H1 (cell line): Measurements from ENCODE around the gene PTN. TPM values are rescaled to one million over a fixed set of nuclear protein-coding genes. Genes with fewer than 3 reads are reported as not detected.

Source experiments
- CTCF ChIA-PET: fragments of 300-600 bp; sonication (Branson Sonifier 250); formaldehyde crosslinking; loops from one replicate; lab custom pipeline; 2021; ENCODE audit not compliant: partially characterized antibody; lab: Charles Lee
- POLR2A ChIA-PET: fragments of 300-600 bp; sonication (Branson Sonifier 250); formaldehyde crosslinking; loops from one replicate; lab custom pipeline; 2021; ENCODE audit warnings: inconsistent platforms; ENCODE audit not compliant: partially characterized antibody; lab: Charles Lee
- DNase-seq, 2 experiments: peaks; one replicate each; pipeline versions ENCODE4 v3.0.0 to v3.0.0-alpha.2; 2010 to 2022; ENCODE audit warnings: low spot score in 2 of 2, low read depth in 1 of 2, mixed read lengths in 1 of 2
- FAIRE-seq: peaks from 2 replicates; lab custom pipeline; 2011; peaks lifted over from hg19 to GRCh38; lab: Jason Lieb, UNC
- H2AFZ ChIP-seq: 2 replicates; pipeline ENCODE4 v1.8.1; 2012; ENCODE audit warnings: low read length, inconsistent platforms
- H2AK5ac ChIP-seq: 2 replicates; pipeline ENCODE4 v1.6.1; 2013; ENCODE audit warnings: low read depth, low read length
- H2BK120ac ChIP-seq: replicated peaks from 2 replicates; pipeline ENCODE3; 2013; ENCODE audit warnings: low read depth, low read length, inconsistent platforms
- H2BK12ac ChIP-seq: 2 replicates; pipeline ENCODE4 v1.6.1; 2013; ENCODE audit warnings: low read depth, low read length
- H2BK15ac ChIP-seq: 2 replicates; pipeline ENCODE4 v1.6.1; 2013; ENCODE audit warnings: low read length
- H2BK20ac ChIP-seq: 2 replicates; pipeline ENCODE4 v1.6.1; 2013; ENCODE audit warnings: low read length
- H2BK5ac ChIP-seq: 2 replicates; pipeline ENCODE4 v1.6.1; 2013; ENCODE audit warnings: low read depth, low read length
- H3K14ac ChIP-seq: 2 replicates; pipeline ENCODE4 v1.6.1; 2013; ENCODE audit warnings: inconsistent platforms; ENCODE audit not compliant: insufficient read length
- H3K18ac ChIP-seq: 2 replicates; pipeline ENCODE4 v1.6.1; 2013; ENCODE audit warnings: low read length; ENCODE audit errors: extremely low read depth
- H3K23ac ChIP-seq: 2 replicates; pipeline ENCODE4 v1.6.1; 2013; ENCODE audit warnings: inconsistent platforms; ENCODE audit not compliant: insufficient read length
- H3K23me2 ChIP-seq: 2 replicates; pipeline ENCODE4 v1.6.1; 2013; ENCODE audit warnings: low read depth, low read length
- H3K27ac ChIP-seq: 2 replicates; pipeline ENCODE4 v1.6.1; 2011; ENCODE audit warnings: low read depth, low read length, inconsistent platforms
- H3K27me3 ChIP-seq, 4 experiments: replicated peaks in 1 of 4; 1 replicate in 1 of 4; 2 replicates in 3 of 4; pipeline versions ENCODE4 v1.6.1 to v1.8.1; 2011 to 2013; ENCODE audit warnings: low read length in 3 of 4, mild to moderate bottlenecking in 3 of 4, inconsistent platforms in 2 of 4, mixed read lengths in 2 of 4, moderate library complexity in 1 of 4; ENCODE audit not compliant: control insufficient read depth in 3 of 4, insufficient read depth in 3 of 4; ENCODE audit errors: extremely low read depth in 1 of 4
- H3K36me3 ChIP-seq, 4 experiments: 2 replicates each; pipeline versions ENCODE4 v1.6.1 to v1.8.1; 2011 to 2013; ENCODE audit warnings: mild to moderate bottlenecking in 4 of 4, low read length in 3 of 4, moderate library complexity in 2 of 4, control low read depth in 1 of 4, inconsistent platforms in 1 of 4; ENCODE audit not compliant: insufficient read depth in 4 of 4, control insufficient read depth in 2 of 4
- H3K4ac ChIP-seq: replicated peaks from 2 replicates; pipeline ENCODE3; 2013; ENCODE audit warnings: low read length, low read depth, mixed read lengths, inconsistent platforms; ENCODE audit not compliant: insufficient read length
- H3K4me1 ChIP-seq, 4 experiments: replicated peaks in 1 of 4; 1 replicate in 1 of 4; 2 replicates in 3 of 4; pipeline versions ENCODE4 v1.6.1 to v1.8.1; 2011 to 2013; ENCODE audit warnings: low read length in 3 of 4, inconsistent platforms in 2 of 4, mixed read lengths in 1 of 4; ENCODE audit not compliant: insufficient read depth in 4 of 4, control insufficient read depth in 3 of 4
- H3K4me2 ChIP-seq, 2 experiments: 2 replicates each; pipeline versions ENCODE4 v1.6.1 to v1.8.1; 2011 to 2013; ENCODE audit warnings: low read depth in 2 of 2, low read length in 2 of 2, control low read depth in 1 of 2, inconsistent platforms in 1 of 2, mild to moderate bottlenecking in 1 of 2; ENCODE audit not compliant: insufficient read depth in 1 of 2
- H3K4me3 ChIP-seq, 4 experiments: fragments of 200-600, 300-600 bp in 1 of 4; sonication (generic), shearing (Covaris generic), sonication (Bioruptor Twin) in 1 of 4; 2 replicates each; pipeline versions ENCODE4 v1.5.1 to v1.8.1; 2011 to 2016; ENCODE audit warnings: low read length in 4 of 4, low read depth in 3 of 4, control low read depth in 2 of 4, inconsistent platforms in 2 of 4, mild to moderate bottlenecking in 2 of 4, mixed read lengths in 1 of 4, moderate library complexity in 1 of 4; ENCODE audit not compliant: insufficient read depth in 2 of 4; ENCODE audit errors: extremely low read depth in 1 of 4
- H3K56ac ChIP-seq: replicated peaks from 2 replicates; pipeline ENCODE3; 2013; ENCODE audit warnings: low read depth, mild to moderate bottlenecking, mixed read lengths, low read length, inconsistent platforms; ENCODE audit not compliant: insufficient read length
- H3K79me1 ChIP-seq: 2 replicates; pipeline ENCODE4 v1.6.1; 2013; ENCODE audit warnings: low read depth, low read length, control low read depth
- H3K79me2 ChIP-seq, 2 experiments: 2 replicates each; pipeline versions ENCODE4 v1.6.1 to v1.8.1; 2012 to 2013; ENCODE audit warnings: low read length in 2 of 2, mild to moderate bottlenecking in 2 of 2, inconsistent platforms in 1 of 2; ENCODE audit not compliant: insufficient read depth in 2 of 2, control insufficient read depth in 1 of 2
- H3K9ac ChIP-seq, 4 experiments: replicated peaks in 1 of 4; 1 replicate in 1 of 4; 2 replicates in 3 of 4; pipeline versions ENCODE4 v1.6.1 to v1.8.1; 2011 to 2013; ENCODE audit warnings: low read depth in 3 of 4, low read length in 3 of 4, control low read depth in 2 of 4, mild to moderate bottlenecking in 2 of 4, moderate library complexity in 2 of 4, inconsistent platforms in 1 of 4; ENCODE audit errors: extremely low read depth in 1 of 4
- H3K9me3 ChIP-seq, 2 experiments: 2 replicates each; pipeline versions ENCODE4 v1.6.1 to v1.8.1; 2012 to 2013; ENCODE audit warnings: mild to moderate bottlenecking in 2 of 2, moderate library complexity in 2 of 2, control low read depth in 1 of 2, inconsistent platforms in 1 of 2, low read depth in 1 of 2, low read length in 1 of 2, mixed read lengths in 1 of 2; ENCODE audit not compliant: insufficient read depth in 2 of 2
- H4K20me1 ChIP-seq, 2 experiments: replicated peaks in 1 of 2; 2 replicates each; pipeline versions ENCODE3 to v1.8.1; 2011 to 2013; ENCODE audit warnings: inconsistent platforms in 2 of 2, low read length in 2 of 2, mild to moderate bottlenecking in 1 of 2; ENCODE audit not compliant: insufficient read depth in 2 of 2, control insufficient read depth in 1 of 2
- H4K5ac ChIP-seq: 2 replicates; pipeline ENCODE4 v1.6.1; 2013; ENCODE audit warnings: low read length, low read depth, mixed read lengths, inconsistent platforms; ENCODE audit not compliant: insufficient read length
- H4K8ac ChIP-seq: 2 replicates; pipeline ENCODE4 v1.8.0; 2013; ENCODE audit warnings: mild to moderate bottlenecking, moderate library complexity, low read length, inconsistent platforms; ENCODE audit not compliant: insufficient read depth; ENCODE audit errors: extremely low read depth
- H4K91ac ChIP-seq: replicated peaks from 2 replicates; pipeline ENCODE3; 2013; ENCODE audit warnings: low read length, mixed read lengths, inconsistent platforms; ENCODE audit not compliant: insufficient read length
- CTCF ChIP-seq, 3 experiments: IDR thresholded peaks; 1 replicate in 2 of 3; 2 replicates in 1 of 3; pipeline versions ENCODE4 v1.5.1 to v1.6.1; 2011; ENCODE audit warnings: low read length in 3 of 3, mild to moderate bottlenecking in 3 of 3, inconsistent platforms in 2 of 3, low read depth in 1 of 3, moderate library complexity in 1 of 3; ENCODE audit not compliant: insufficient read depth in 1 of 3; ENCODE audit errors: control extremely low read depth in 1 of 3
- EP300 ChIP-seq, 2 experiments: IDR thresholded peaks; 1 replicate in 1 of 2; 2 replicates in 1 of 2; pipeline ENCODE4 v1.6.1; 2011 to 2012; ENCODE audit warnings: low read depth in 2 of 2, low read length in 2 of 2, mild to moderate bottlenecking in 2 of 2, borderline replicate concordance in 1 of 2, inconsistent platforms in 1 of 2, moderate library complexity in 1 of 2
- GABPA ChIP-seq: IDR thresholded peaks from 2 replicates; pipeline ENCODE4 v1.6.1; 2011; ENCODE audit warnings: mild to moderate bottlenecking, low read length, moderate library complexity, borderline replicate concordance; ENCODE audit not compliant: insufficient read depth
- HDAC6 ChIP-seq: IDR thresholded peaks from one replicate; pipeline ENCODE4 v1.7.1; 2012; ENCODE audit warnings: low read depth, mild to moderate bottlenecking, inconsistent platforms, low read length, moderate library complexity
- NRF1 ChIP-seq: IDR thresholded peaks from 2 replicates; pipeline ENCODE4 v1.6.1; 2011; ENCODE audit warnings: mild to moderate bottlenecking, low read depth, low read length, improper control_type of control experiment
- RAD21 ChIP-seq, 2 experiments: IDR thresholded peaks in 1 of 2; conservative IDR thresholded peaks in 1 of 2; 2 replicates each; pipeline ENCODE4 v1.6.1; 2011; ENCODE audit warnings: low read depth in 2 of 2, low read length in 2 of 2, improper control_type of control experiment in 1 of 2, inconsistent platforms in 1 of 2, mild to moderate bottlenecking in 1 of 2, moderate library complexity in 1 of 2
- SP4 ChIP-seq: IDR thresholded peaks from 2 replicates; pipeline ENCODE4 v1.6.1; 2012; ENCODE audit warnings: low read length, inconsistent platforms
- TAF7 ChIP-seq: optimal IDR thresholded peaks from 2 replicates; pipeline ENCODE3; 2011; ENCODE audit warnings: low read depth, mild to moderate bottlenecking, inconsistent platforms, low read length, moderate library complexity, borderline replicate concordance
- WGBS, 2 experiments: shearing (Covaris generic) in 1 of 2; methylation state at CpG; one replicate each; pipeline versions ENCODE4 v1.1.6 to v1.1.7; 2013 to 2015; ENCODE audit warnings: low lambda C conversion rate in 2 of 2, mixed read lengths in 2 of 2, inconsistent platforms in 1 of 2, low coverage in 1 of 2, missing lambda C conversion rate in 1 of 2; ENCODE audit not compliant: insufficient replicate concordance in 2 of 2, insufficient coverage in 1 of 2, insufficient read length in 1 of 2; ENCODE audit errors: extremely low coverage in 1 of 2, missing lambda C conversion rate in 1 of 2; 5-methylcytosine and 5-hydroxymethylcytosine counted together
- polyA plus RNA-seq, 7 experiments: library from polyadenylated mRNA; depleted of rRNA in 3 of 7; stranded (reverse) in 5 of 7; unstranded in 2 of 7; fragments of >200 nt in 5 of 7; fragments of 200-250 nt in 2 of 7; gene quantifications; 1 replicate in 5 of 7; 2 replicates in 1 of 7; 4 replicates in 1 of 7; pipeline versions ENCODE4 v1.2.1 to v1.2.3, GENCODE V29; 2011 to 2013; ENCODE audit warnings: missing spikeins in 2 of 7, mixed read lengths in 2 of 7
- total RNA-seq: library from RNA; stranded (reverse); fragmentation: NEBNext Ultra II Directional; extraction: Animal tissue kit (Norgen Biotek cat#: 25700); gene quantifications from 2 replicates; pipeline ENCODE4 v1.2.1, GENCODE V29; 2021

The PTN gene
- total and polyA plus RNA-seq, 2 of the 8 experiments (the other 6 are each of a cell fraction or from before 2014, with no cell fraction given) = 23.1 to 27.8 TPM

GRCh38 chr7:137254766-137255165 is 88.8 kb downstream of the PTN start:
- Histone ChIP-seq H3K27me3 (no peaks in the 10 kb centered on the region), H3K4me1 (peaks cover 0 to 3% (median 1%) of the 10 kb centered on the region in 4 experiments; a peak in 3 of 7 replicates), H2AFZ (no peak overlapping the region)
- no peak for FAIRE-seq
- POLR2A ChIA-PET = no interaction called here
- no peak for TF ChIP-seq EP300 (IDR thresholded peaks at IDR 0.05; ENCODE audit: borderline replicate concordance in 1 of 2, low read depth in 2 of 2, low read length in 2 of 2)
- TF ChIP-seq TAF7 = no peak
- no peak for TF ChIP-seq CTCF (IDR thresholded peaks at IDR 0.05; ENCODE audit: control extremely low read depth in 1 of 3, insufficient read depth in 1 of 3, low read depth in 1 of 3, low read length in 3 of 3)
- TF ChIP-seq NRF1 = no peak
- TF ChIP-seq SP4 = no peak
- TF ChIP-seq HDAC6 = no peak
- TF ChIP-seq RAD21 (IDR thresholded peaks at IDR 0.05 in 1 of 2, conservative IDR thresholded peaks at IDR 0.05 in 1 of 2; ENCODE audit: low read depth in 2 of 2, low read length in 2 of 2) = no peak
- no peak for TF ChIP-seq GABPA
- TF ChIP-seq, all 59 proteins: peak for 0
- Histone ChIP-seq H3K23me2 (no peaks in the 10 kb centered on the region), H2BK12ac (no peak overlapping the region), H4K91ac (no peak overlapping the region), H2AK5ac (no peak overlapping the region), H3K4me2 (no peak overlapping the region), H3K79me2 (no peaks in the 10 kb centered on the region), H3K9me3 (no peaks in the 10 kb centered on the region), H4K5ac (no peak overlapping the region), H3K14ac (no peak overlapping the region), H2BK20ac (no peak overlapping the region), H3K4ac (no peak overlapping the region), H3K36me3 (peaks cover 0 to 2% (median 0%) of the 10 kb centered on the region in 4 experiments; a peak in 1 of 8 replicates), H3K23ac (no peak overlapping the region), H2BK15ac (no peak overlapping the region), H3K56ac (no peak overlapping the region), H3K4me3 (no peak overlapping the region), H3K18ac (no peak overlapping the region), H4K20me1 (no peaks in the 10 kb centered on the region), H4K8ac (no peak overlapping the region), H3K79me1 (no peaks in the 10 kb centered on the region), H2BK120ac (no peak overlapping the region), H3K9ac (no peak overlapping the region), H3K27ac (no peak overlapping the region), H2BK5ac (no peak overlapping the region)
- no peak for DNase-seq
- 90% methylated on average over 2 of the region's 2 CpGs; no CpG with 5 or more reads in 1 of the 2 experiments for WGBS, 2 experiments
- CTCF ChIA-PET = interaction anchor here (0.6 kb wide), 1 partner anchor 97 kb away, joined by 3 read pairs; no protein-coding TSS in a partner anchor
